SKM-1 (cell line): ENCODE measurements around the gene AGFG1.
A peak's percentile ranks its signal among the peaks of the same experiment; 100 is the strongest.

Source experiments
- DNase-seq: peaks from one replicate; lab custom pipeline; 2025; ENCODE audit not compliant: unreplicated experiment; lab: John Stamatoyannopoulos, UW

The AGFG1 gene

DNA sequence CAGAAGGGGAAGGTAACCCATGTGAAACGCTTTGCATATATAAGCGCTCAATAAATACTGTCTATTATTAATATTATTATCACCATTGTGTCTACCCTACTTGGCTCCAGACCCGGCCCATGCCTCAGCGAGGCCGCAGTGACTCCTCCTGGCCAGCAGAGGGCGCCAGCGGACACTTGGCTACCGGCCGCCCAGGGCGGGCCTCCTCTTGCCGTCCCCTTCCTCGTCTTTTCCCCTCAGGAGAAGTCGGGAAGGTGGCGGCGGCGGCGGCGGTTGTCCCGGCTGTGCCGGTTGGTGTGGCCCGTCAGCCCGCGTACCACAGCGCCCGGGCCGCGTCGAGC lies at the start of gene AGFG1:
Gene AGFG1 (plus strand): TSS at position 233 of the 341 bp plus-strand sequence. CDS start 266 bp downstream, outside the sequence.
- DNase-seq: peak; percentile 78

GRCh38 chr2:227423656-227424499 lies 48.1 kb upstream of the AGFG1 start:
- no peak for DNase-seq

DNA sequence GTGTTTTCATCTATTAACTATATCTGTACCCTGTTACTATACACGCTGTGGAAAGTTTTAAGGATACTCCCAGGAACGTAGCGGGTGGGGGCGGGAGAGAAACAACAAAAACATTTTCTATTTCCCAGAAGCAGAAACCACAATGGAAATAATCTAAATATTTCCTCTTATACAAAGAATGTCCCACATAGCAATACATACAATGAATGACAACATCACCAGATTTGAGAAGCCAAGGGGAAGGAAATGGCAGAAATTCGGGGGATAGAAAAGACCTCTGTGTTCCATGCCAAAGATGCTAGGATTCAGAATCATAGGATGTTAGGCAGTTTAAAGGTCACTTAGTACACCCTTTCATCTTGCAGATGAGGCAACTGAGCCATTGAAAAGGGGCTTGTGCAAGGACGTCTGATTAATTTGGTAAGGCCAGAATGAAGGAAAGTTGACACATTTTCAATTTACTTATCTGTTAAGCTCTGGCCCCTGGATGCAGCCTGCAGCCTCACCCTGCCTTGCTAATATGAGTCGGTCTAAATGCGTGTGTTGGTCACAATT lies 43.1 kb upstream of the AGFG1 start:
- DNase-seq: no peak

GRCh38 chr2:227430639-227431038 lies 41.3 kb upstream of the AGFG1 start:
- DNase-seq: no peak

GRCh38 chr2:227433171-227433570 lies 38.8 kb upstream of the AGFG1 start:
- no peak for DNase-seq

DNA sequence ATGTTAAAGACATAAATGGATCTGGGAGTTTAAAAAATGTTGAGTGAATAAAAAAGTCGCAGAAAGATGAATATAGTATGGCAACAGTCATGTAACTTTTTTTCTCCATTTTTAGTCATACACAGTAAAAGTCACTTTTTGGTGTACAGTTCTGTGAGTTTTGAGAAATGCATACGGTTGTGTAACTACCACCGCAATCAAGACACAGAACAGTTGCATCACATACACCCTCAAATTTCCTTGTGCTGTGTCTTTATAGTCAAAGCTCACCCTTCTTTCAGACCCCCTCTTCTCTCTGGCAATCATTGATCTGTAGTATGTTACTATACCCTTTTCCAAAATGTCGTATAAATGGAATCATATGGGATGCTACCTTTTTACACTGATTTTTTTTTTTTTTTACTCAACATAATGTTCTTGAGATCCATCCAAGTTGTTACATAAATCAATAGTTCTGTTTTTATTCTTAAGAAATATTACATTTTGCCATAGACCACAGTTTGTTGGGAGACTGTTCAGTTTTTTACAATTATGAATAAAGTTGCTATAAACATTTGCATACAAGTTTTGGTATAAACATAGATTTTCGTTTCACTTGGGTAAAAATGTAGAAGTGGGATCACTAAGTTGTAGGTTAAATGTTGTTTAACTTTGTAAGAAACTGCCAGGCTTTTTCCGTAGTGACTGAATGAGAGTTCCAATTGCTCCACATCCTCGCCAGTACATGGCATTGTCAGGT lies 35.4 kb upstream of the AGFG1 start:
- DNase-seq: peak; percentile 68

GRCh38 chr2:227439214-227439613 lies 32.7 kb upstream of the AGFG1 start:
- no peak for DNase-seq

- DNase-seq: no peak
Measured at GRCh38 chr2:227442639-227443038, 29.3 kb upstream of the AGFG1 start.

- no peak for DNase-seq
Measured at GRCh38 chr2:227443889-227444568, 27.9 kb upstream of the AGFG1 start.

GRCh38 chr2:227447606-227448005 lies 24.4 kb upstream of the AGFG1 start:
- DNase-seq: no peak

GRCh38 chr2:227450311-227450841 lies 21.6 kb upstream of the AGFG1 start:
- no peak for DNase-seq

GRCh38 chr2:227450926-227451654 lies 20.9 kb upstream of the AGFG1 start:
- DNase-seq: peak; percentile 88

DNA sequence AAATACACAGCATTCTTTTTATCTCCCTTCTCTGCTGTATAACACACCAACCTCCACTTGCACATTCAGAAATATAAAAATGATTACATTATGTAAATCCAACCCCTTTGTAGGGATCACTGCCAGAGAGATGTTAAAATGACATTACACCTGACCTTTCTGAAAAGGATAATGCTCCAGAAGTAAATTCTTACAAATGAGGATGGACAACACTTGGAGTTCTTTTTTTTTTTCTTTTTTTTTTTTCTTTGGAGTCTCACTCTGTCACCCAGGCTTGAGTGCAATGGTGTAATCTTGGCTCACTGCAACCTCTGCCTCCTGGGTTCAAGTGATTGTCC lies 20.3 kb upstream of the AGFG1 start:
- no peak for DNase-seq

DNA sequence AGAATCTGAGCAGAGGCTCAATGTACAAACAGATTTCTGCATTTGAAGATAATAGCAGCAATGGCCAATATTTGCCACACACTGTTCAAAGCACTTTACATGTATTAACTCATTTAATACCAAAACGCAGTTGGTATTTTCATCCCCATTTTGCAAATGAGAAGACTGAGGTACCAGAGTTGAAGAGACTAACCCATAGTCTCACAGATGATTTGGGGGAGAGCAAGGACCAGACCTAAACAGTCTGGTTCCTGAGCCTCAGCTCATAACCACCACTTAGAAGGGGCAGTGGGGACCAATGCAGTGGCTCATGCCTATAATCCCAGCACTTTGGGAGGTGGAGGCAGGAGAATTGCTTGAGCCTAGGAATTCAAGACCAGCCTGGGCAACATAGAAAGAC lies 18.1 kb upstream of the AGFG1 start:
- no peak for DNase-seq

DNA sequence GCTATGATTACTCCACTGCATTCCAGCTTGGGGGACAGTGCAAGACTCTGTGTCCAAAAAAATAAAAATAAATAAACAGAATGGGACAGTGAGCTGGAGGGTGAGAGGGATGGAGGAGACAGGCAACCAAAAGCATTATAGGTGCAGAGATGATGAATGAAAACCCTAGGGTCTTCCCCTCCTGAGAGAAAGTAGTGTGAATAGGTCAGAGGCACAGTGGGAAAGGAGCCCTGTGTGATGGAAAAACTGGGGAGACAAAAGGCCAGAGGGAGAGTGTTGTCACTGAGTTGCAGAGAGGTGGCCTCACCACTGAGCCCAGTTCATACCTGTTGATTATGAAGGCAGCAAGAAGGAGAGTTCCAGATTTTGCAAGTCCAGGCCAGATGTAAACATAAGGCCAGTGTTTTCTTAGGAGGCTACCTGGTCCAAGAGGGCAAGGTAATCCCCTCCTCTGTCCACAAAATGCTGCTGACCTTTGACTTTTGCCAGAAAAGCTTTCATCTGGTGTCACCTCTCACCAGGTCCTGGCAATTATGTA lies 17.6 kb upstream of the AGFG1 start:
- DNase-seq: no peak

DNA sequence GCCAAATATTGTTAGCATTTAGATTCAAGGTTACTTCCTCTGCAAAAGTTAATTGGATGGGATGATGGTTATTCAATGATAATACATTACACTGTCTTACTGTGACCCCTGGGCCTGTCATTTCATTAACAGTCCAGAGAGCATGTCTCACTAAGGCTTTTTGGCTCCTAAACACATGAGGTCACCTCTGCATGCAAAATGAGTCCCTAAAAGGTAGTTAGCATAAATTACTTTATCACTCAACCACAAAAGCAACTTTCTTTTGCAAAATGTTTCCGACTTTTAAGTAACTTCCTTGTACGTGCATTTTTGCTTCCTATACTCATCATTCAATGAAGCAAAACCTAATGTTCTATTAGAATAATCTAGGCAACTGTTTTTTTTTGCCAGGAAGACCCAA lies 16.8 kb upstream of the AGFG1 start:
- no peak for DNase-seq

DNA sequence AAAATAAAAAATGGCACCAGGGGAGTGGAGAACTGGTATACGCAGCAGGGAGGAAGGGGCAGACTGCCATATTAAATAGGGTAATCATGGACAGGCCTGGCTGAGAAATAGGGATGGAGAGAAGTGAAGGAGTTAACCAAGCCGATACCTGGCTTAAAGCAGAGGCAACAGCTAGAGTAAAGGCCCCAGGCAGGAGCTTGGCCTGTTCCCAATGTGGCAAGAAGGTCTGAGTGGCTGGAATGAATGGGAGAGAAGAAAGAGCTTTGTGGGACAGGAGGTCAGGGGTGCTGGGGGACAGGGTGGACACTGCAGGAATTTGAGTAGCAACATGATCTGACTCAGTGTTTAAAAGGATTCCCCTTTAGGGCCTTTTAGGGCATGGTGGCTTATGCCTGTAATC lies 15.9 kb upstream of the AGFG1 start:
- no peak for DNase-seq

GRCh38 chr2:227456772-227457171 lies 15.2 kb upstream of the AGFG1 start:
- no peak for DNase-seq

- no peak for DNase-seq
Measured at GRCh38 chr2:227460070-227460485, 11.9 kb upstream of the AGFG1 start.

GRCh38 chr2:227460833-227461232 lies 11.1 kb upstream of the AGFG1 start:
- DNase-seq: no peak
